GM12878 (cell line): ENCODE data around the gene HPSE2.

Experiments
- CEBPB ChIP-seq, 2 experiments: fragments of 150-350 bp in 1 of 2; IDR thresholded peaks; 2 replicates each; pipeline ENCODE4 v1.6.1; 2012 to 2014; ENCODE audit warnings: low read depth in 2 of 2, low read length in 2 of 2, borderline replicate concordance in 1 of 2, inconsistent platforms in 1 of 2
- EGR1 ChIP-seq, 2 experiments: IDR thresholded peaks; 1 replicate in 1 of 2; 2 replicates in 1 of 2; pipeline ENCODE4 v1.6.1; 2011 to 2012; ENCODE audit warnings: low read depth in 2 of 2, low read length in 2 of 2, borderline replicate concordance in 1 of 2, mild to moderate bottlenecking in 1 of 2, moderate library complexity in 1 of 2
- EP300 ChIP-seq, 2 experiments: fragments of 150-350 bp in 1 of 2; IDR thresholded peaks; 2 replicates each; pipeline ENCODE4 v1.6.1; 2011 to 2012; ENCODE audit warnings: low read depth in 2 of 2, low read length in 2 of 2, borderline replicate concordance in 1 of 2, improper control_type of control experiment in 1 of 2, inconsistent platforms in 1 of 2; ENCODE audit not compliant: control insufficient read depth in 1 of 2
- POLR2A ChIP-seq: IDR thresholded peaks from 2 replicates; pipeline ENCODE4 v1.6.1; 2011; ENCODE audit warnings: low read depth, mild to moderate bottlenecking, low read length
- SIN3A ChIP-seq: IDR thresholded peaks from 2 replicates; pipeline ENCODE4 v1.6.1; 2012; ENCODE audit warnings: low read depth, low read length, improper control_type of control experiment
- TAF1 ChIP-seq: IDR thresholded peaks from 2 replicates; pipeline ENCODE4 v1.6.1; 2011; ENCODE audit warnings: mild to moderate bottlenecking, low read depth, low read length, borderline replicate concordance
- TF ChIP-seq, protein P1 (sequence below): IDR thresholded peaks from 2 replicates; pipeline ENCODE4 v1.6.1; 2011; ENCODE audit warnings: low read depth, low read length, improper control_type of control experiment, borderline replicate concordance
- TF ChIP-seq, protein P2 (sequence below), 3 experiments: IDR thresholded peaks in 2 of 3; conservative IDR thresholded peaks in 1 of 3; 2 replicates each; pipeline ENCODE4 v1.5.1; 2011; ENCODE audit warnings: low read depth in 3 of 3, low read length in 3 of 3, mild to moderate bottlenecking in 3 of 3, control low read depth in 2 of 3, moderate library complexity in 2 of 3, inconsistent platforms in 1 of 3, mixed read lengths in 1 of 3; ENCODE audit not compliant: control insufficient read depth in 2 of 3, insufficient read depth in 1 of 3; ENCODE audit errors: extremely low read depth in 1 of 3

DNA sequence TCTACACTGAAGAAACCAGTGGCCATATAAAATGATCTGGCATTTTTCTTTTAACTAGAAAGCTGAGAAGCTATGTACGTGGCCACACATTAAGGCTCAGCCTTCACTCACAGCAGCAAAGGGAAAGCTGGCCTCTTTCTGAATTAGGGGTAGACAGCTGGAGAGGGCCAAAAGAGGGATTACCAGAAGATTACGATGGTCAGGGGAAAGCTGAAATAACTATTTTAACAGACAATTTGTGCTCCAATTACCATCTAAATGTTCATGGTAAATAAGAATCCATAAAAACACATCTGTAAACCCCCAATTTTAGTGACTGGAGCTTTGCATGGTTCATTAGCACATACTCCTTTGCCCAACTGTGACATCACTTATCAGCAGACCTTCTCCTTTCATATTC lies 314.3 kb downstream of the HPSE2 start:
- no peak for TF ChIP-seq EGR1 (IDR thresholded peaks at IDR 0.05; ENCODE audit: borderline replicate concordance in 1 of 2, low read depth in 2 of 2, low read length in 2 of 2)
- no peak for TF ChIP-seq TAF1
- TF ChIP-seq CEBPB (IDR thresholded peaks at IDR 0.05; ENCODE audit: borderline replicate concordance in 1 of 2, low read depth in 2 of 2, low read length in 2 of 2), result no peak
- TF ChIP-seq SIN3A, result no peak
- TF ChIP-seq, protein P1, sequence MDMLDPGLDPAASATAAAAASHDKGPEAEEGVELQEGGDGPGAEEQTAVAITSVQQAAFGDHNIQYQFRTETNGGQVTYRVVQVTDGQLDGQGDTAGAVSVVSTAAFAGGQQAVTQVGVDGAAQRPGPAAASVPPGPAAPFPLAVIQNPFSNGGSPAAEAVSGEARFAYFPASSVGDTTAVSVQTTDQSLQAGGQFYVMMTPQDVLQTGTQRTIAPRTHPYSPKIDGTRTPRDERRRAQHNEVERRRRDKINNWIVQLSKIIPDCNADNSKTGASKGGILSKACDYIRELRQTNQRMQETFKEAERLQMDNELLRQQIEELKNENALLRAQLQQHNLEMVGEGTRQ, result no peak
- no peak for TF ChIP-seq EP300 (IDR thresholded peaks at IDR 0.05; ENCODE audit: borderline replicate concordance in 1 of 2, control insufficient read depth in 1 of 2, low read depth in 2 of 2, low read length in 2 of 2)
- TF ChIP-seq, protein P2, sequence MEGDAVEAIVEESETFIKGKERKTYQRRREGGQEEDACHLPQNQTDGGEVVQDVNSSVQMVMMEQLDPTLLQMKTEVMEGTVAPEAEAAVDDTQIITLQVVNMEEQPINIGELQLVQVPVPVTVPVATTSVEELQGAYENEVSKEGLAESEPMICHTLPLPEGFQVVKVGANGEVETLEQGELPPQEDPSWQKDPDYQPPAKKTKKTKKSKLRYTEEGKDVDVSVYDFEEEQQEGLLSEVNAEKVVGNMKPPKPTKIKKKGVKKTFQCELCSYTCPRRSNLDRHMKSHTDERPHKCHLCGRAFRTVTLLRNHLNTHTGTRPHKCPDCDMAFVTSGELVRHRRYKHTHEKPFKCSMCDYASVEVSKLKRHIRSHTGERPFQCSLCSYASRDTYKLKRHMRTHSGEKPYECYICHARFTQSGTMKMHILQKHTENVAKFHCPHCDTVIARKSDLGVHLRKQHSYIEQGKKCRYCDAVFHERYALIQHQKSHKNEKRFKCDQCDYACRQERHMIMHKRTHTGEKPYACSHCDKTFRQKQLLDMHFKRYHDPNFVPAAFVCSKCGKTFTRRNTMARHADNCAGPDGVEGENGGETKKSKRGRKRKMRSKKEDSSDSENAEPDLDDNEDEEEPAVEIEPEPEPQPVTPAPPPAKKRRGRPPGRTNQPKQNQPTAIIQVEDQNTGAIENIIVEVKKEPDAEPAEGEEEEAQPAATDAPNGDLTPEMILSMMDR (IDR thresholded peaks at IDR 0.05 in 2 of 3, conservative IDR thresholded peaks at IDR 0.05 in 1 of 3; ENCODE audit: control insufficient read depth in 2 of 3, extremely low read depth in 1 of 3, insufficient read depth in 1 of 3, low read depth in 3 of 3, low read length in 3 of 3), result no peak
- no peak for TF ChIP-seq POLR2A
